OCI-LY3 (cell line): ENCODE measurements around the gene ZNF592.

Experiments used
- EZH2phosphoT487 ChIP-seq: fragments of 200-600 bp; shearing (Covaris generic); IDR thresholded peaks from 2 replicates; pipeline ENCODE4 v1.6.1; 2018; ENCODE audit warnings: antibody characterized with exemption, mixed run types, low read depth
- TF ChIP-seq, protein P1 (sequence below): fragments of 200-600, 300-600 bp; sonication (generic); IDR thresholded peaks from 2 replicates; pipeline ENCODE4 v1.5.1; 2014; ENCODE audit warnings: antibody characterized with exemption, low read length, low read depth

DNA sequence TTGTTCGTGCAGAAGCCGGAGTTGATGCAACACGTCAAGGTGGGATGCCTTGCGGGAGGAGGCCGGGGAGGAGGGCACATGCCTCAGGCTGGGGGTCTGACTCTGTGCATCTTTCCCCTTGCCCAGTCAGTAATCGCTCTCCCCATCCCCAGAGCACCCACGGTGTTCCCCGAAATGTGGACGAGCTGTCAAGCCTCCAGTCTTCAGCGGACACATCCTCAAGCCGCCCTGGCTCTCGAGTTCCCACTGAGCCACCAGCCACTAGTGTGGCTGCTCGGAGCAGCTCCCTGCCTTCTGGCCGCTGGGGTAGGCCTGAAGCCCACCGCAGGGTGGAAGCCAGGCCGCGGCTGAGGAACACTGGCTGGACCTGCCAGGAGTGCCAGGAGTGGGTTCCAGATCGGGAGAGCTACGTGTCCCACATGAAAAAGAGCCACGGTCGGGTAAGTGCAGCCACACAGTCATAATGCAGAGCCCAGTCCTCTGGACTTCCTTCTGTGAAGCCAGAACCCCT is 50.1 kb downstream of the ZNF592 start:
- TF ChIP-seq, protein P1, sequence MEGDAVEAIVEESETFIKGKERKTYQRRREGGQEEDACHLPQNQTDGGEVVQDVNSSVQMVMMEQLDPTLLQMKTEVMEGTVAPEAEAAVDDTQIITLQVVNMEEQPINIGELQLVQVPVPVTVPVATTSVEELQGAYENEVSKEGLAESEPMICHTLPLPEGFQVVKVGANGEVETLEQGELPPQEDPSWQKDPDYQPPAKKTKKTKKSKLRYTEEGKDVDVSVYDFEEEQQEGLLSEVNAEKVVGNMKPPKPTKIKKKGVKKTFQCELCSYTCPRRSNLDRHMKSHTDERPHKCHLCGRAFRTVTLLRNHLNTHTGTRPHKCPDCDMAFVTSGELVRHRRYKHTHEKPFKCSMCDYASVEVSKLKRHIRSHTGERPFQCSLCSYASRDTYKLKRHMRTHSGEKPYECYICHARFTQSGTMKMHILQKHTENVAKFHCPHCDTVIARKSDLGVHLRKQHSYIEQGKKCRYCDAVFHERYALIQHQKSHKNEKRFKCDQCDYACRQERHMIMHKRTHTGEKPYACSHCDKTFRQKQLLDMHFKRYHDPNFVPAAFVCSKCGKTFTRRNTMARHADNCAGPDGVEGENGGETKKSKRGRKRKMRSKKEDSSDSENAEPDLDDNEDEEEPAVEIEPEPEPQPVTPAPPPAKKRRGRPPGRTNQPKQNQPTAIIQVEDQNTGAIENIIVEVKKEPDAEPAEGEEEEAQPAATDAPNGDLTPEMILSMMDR = no peak
- no peak for TF ChIP-seq EZH2phosphoT487
